ENCODE results near the gene CD276.
"Not testable (repeated sequence)": the region's sequence is repeated elsewhere in the genome, so short reads cannot be mapped to it uniquely, and the experiment has no call there.

CD276 gene

DNA sequence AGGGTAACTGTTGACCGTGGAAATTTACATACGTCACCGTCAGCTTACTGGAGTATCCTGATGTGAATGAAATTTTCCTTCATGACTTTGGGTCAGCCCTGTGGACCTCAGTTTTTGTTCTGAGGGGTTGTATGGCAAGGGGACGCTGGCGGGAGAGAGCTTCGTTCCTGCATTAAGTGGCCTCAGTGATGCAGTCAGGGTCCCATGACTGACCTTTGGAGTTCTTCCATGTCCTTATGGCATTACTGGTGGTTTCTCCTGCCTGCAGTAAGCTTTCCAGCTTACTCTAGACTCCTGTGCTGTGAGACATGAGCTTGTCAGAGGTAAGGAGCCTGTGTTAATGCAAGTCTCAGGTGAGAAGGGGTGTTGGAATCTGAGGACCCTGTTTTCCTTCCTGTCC is 1.8 kb downstream of the CD276 start:
- no peak for DNase-seq

DNA sequence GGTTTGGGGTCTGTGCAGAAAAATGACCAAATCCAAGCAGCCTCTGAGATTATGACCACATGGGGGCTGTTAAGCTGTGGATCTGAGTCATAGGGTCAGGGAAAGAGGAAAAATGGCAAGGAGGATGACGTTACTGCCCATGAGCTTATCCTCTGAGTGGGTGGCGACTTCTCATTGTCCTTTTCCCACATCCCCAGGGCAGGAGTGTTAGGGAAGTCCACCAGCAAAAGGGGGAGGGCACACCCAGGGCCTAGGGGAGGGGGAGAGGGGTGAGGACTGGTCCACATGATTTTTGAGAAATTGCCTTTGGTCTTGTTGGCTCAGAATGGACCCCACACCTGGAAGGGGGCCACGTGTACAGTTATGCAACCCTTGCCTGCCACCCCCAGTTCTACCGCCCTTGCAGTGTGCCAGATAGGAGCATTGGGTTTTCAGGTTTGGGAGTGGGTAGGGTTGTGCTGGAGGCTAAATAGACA is 2.6 kb downstream of the CD276 start:
- peak; percentile 21 for DNase-seq

DNA sequence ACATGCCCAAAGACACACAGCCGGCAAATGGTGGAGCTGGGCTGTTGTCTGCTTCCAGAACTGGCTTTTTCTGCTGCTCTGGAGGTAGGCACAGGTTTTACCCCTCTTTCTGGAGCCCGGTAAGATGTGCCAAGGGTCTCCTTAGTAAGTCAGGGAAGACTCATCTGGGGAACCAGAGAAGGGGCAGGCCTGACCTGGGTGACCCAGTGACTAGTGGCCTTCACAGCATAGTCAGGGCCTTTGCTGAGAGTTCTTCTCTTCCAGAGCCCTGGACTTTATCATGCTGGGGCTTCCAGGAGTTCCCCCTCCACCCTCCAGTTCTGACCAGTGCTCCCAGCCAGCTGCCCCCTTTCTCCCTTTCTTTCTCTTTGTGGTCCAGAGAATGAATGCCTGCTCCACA is 3.2 kb downstream of the CD276 start:
- DNase-seq = no peak

DNA sequence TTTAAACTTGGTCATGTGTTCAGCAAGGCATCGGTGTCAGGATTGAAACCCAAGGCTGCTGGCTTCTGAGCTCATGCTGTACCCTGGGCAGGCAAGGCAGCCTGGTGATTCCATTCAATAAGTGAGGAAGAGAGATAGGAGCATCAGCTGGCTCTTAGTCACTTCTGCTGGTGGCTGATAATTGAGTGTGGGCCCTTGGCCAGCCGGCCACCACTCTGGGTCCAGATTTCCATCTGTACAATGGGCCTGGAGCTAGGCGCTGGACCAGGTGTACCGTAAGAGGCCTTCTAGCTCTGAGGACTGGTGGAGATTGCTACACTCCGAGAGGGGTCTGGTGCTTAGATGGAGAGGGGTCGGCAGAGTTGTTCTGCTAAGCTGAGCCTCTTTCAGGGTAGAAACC is 4.3 kb downstream of the CD276 start:
- peak; percentile 43 for DNase-seq

DNA sequence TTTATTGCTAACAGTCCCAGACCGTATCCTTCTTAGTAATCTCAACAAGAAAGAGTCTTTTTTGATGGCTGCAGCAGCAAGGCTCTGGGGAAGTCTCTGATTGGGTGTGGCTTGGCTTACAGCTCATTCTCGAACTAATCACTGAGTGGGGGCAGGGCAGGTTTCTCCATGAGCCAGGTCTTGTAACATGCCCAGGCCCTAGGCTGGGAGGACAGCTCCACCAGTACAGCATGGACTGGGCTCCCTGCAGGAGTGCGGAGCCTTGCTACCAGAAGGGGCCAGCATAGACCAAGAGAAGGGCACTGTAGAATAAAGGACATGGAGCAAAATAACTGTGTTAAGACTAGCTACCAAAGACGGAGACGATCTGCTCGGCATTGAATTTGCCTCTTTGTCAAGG is 7.2 kb downstream of the CD276 start:
- DNase-seq = peak; percentile 24

DNA sequence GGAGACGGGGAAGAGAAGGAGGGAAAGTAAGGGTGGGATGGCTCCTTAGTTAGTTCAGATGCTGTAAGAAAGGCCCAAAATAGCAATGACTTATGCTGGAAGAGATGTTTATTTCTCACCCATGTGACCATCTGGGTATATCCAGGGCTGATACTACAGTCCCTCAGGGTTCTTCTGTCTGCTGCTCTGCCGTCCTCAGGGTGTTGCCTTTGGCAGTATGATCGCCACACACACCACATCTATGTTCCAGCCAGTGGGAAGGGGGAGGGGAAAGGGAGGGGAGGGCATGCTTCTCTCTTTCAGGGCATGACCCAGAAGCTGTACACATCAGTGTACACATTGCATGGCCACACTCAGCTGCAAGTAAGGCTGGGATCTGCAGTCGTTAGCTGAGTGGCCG is 10.2 kb downstream of the CD276 start:
- DNase-seq = no peak

DNA sequence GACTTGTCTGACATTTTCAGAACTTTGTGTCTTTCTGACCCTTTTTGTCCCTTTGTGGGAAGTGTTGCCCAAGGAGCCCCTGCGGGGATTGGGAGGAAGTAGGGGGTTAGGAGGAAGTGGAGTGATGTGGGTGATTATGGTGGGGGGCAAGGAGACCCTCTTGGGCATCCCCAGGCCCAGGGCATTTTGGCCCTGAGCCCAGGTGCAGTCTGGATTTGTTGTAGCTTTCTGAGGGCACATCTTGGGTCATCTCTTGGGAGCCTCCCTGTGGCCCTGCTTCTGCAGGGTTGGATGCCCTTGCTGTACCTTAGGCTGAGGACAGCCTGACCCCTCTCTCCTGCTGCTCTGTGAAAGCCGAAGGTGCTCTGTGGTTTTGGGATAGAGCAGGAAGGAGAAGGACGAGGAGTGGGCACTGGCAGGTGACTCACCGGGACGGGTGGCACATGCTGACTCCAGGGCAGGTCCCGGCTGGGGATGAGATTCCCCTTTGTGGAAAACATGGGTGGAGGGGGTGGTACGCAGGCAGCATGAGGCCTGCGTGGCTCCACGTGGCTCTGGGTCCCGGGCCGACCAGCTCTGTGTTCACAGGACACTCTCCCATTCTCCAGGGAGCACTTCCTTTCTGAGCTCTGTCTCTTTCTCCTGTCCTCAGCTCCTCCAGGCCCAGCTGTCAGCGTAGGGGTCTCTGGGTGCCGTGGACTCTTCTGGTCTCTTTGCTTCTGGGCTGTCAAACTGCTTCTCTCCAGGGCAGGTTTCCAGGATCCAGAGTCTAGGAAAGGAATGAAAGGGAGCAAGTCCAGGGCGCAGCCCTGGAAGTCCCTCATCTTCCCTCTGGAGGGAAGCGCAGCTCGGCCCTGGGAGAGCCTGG is 11.8 kb downstream of the CD276 start:
- DNase-seq = no peak

DNA sequence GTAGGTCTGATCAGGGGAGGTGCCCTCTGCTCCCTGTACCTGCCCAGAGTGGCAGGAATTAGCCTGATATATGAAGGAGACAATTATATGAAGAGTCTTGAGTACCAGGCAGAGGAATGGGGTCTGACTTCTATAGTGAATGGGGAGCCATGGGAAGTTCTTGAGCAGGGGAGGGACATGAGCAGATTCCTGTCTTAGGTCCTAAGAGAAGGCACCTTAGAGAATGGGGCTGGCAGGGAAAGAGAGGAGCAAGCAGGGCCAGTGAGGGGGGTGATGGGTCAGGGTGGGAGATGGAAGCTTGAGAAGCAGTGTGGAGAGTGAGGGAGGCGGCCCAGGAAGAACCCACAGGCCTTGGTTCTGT is 12.4 kb downstream of the CD276 start:
- no peak for DNase-seq

DNA sequence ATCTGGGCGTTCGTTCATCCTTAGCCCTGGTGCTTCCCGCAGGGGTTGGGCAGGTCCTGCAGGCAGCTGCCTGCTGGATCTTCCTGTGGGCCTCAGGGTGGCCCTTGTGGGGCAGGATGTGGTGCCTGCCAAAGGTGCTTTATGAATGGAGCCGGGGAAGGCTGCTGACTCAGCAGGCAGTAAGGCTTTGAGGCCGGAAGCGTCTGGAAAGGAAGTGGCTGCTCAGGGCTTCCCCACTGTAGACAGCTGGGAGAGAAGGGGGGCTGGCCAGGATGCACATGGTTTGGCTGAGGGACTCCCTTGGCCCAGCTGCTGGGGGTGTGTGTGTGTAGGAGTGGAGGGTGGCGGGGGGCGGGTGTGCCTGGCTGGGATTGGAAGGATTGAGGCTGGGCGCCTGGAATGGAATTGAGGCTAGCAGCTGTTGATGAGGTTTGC is 12.9 kb downstream of the CD276 start:
- DNase-seq = peak; percentile 40

DNA sequence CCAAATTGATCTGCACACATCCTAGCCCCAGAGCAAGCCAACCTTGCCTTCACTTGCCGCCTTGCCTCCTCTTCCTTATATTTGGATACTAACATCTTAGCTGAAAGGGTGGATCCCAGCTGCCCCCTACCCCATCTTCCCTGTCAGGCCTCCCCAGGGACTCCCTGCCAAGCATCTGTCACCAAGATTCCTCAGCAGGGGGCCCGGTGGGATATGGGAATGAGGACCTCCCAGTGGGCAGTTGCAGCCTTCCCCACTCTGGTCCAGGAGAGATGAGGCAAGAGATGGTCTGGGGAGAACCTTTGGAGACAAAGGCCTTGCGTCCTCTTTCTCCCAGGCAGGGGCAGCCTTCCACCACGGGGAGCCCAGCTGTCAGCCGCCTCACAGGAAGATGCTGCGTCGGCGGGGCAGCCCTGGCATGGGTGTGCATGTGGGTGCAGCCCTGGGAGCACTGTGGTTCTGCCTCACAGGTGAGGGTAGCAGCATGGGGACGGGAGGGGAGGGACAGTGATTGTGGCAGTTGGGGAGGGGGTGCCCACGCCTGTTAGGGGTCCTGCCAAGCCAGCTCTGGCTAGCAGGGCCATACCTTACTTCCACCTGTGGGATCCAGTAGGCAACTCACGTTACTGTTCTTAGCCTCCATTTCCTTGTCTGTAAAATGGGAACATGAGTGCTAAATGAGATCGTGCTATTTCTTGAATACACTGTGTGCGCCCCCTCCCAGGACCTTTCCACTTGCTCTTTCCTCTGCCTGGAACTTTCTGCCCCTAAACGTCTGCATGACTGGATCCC is 15.3 kb downstream of the CD276 start:
- no peak for DNase-seq

DNA sequence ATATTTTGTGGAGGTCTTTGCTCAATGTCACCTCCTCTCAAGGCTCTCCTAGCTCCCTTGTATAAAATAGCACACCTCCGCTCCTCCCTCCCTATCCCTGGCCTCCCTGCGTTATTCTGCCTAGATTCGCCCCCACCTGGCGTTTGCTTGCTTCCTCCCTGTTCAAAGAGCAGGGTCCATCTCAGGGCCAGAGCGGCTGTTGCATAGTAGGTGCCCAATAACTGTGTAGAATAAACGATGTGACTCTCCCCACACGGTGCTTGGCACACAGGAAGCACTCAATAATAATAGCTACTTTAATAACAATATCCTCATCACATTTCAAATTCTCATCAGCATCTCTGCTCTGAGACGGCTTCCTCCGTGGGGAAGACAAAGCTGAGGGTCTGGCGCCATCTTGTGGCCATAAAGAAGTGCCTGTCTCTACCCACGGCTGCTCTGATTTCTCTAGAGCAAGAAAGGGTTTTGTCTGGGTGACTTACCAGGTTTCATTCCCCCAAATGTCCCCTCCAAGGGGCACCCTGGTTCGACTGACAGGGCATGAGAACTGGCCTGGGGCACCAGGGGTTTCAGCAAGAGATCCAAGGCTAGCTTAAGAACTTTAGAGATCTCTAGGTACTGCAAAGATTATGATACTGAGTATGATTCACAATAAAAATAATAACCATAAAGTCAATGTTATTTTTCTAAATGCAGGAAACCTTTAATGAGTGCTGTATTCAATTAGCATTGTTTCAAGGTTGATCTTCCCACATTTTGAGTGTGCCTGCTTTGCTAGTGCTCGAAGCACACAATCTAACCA is 16.1 kb downstream of the CD276 start:
- peak; percentile 84 for DNase-seq

DNA sequence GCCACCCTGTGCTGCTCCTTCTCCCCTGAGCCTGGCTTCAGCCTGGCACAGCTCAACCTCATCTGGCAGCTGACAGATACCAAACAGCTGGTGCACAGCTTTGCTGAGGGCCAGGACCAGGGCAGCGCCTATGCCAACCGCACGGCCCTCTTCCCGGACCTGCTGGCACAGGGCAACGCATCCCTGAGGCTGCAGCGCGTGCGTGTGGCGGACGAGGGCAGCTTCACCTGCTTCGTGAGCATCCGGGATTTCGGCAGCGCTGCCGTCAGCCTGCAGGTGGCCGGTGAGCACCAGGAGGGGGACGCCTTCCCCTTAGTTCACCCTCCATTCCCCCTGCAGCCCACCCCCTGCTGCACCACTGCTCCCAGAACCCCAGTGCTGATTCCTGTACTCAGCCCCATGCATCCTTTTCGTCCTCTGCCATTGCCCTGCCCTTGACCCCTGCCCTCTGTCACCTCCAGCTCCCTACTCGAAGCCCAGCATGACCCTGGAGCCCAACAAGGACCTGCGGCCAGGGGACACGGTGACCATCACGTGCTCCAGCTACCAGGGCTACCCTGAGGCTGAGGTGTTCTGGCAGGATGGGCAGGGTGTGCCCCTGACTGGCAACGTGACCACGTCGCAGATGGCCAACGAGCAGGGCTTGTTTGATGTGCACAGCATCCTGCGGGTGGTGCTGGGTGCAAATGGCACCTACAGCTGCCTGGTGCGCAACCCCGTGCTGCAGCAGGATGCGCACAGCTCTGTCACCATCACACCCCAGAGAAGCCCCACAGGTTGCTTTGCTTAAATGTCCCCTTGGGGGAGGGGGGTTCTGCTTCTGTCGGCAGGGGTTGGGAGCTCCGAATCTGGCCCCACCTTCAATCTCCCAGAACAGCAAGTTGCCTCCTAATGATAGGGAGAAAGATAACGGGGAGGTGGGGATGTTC is 18.4 kb downstream of the CD276 start:
- DNase-seq = not testable (repeated sequence)

DNA sequence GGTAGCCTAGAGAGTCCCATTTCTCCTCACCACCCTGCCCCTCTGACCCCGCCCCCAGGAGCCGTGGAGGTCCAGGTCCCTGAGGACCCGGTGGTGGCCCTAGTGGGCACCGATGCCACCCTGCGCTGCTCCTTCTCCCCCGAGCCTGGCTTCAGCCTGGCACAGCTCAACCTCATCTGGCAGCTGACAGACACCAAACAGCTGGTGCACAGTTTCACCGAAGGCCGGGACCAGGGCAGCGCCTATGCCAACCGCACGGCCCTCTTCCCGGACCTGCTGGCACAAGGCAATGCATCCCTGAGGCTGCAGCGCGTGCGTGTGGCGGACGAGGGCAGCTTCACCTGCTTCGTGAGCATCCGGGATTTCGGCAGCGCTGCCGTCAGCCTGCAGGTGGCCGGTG is 19.4 kb downstream of the CD276 start:
- DNase-seq = not testable (repeated sequence)

DNA sequence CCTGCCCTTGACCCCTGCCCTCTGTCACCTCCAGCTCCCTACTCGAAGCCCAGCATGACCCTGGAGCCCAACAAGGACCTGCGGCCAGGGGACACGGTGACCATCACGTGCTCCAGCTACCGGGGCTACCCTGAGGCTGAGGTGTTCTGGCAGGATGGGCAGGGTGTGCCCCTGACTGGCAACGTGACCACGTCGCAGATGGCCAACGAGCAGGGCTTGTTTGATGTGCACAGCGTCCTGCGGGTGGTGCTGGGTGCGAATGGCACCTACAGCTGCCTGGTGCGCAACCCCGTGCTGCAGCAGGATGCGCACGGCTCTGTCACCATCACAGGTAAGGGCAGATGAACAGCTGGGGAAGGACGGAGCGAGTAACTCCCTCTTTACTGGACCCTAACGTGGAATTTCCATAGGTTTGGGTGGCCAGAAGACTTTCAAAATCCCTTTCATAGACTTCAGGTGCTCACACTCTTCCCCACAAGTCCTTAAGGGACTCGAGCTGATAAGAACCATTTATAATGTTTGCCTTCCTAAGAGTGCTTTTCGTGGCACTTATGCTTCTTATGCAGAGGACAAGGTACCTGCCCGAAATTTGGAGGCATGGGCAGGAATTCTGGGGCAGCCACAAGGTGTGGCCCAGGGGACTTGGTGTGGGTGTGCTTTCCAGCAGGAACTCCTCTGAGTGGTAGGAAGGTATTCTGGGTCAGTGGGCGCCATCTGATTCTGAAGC is 20.1 kb downstream of the CD276 start:
- DNase-seq = not testable (repeated sequence)

DNA sequence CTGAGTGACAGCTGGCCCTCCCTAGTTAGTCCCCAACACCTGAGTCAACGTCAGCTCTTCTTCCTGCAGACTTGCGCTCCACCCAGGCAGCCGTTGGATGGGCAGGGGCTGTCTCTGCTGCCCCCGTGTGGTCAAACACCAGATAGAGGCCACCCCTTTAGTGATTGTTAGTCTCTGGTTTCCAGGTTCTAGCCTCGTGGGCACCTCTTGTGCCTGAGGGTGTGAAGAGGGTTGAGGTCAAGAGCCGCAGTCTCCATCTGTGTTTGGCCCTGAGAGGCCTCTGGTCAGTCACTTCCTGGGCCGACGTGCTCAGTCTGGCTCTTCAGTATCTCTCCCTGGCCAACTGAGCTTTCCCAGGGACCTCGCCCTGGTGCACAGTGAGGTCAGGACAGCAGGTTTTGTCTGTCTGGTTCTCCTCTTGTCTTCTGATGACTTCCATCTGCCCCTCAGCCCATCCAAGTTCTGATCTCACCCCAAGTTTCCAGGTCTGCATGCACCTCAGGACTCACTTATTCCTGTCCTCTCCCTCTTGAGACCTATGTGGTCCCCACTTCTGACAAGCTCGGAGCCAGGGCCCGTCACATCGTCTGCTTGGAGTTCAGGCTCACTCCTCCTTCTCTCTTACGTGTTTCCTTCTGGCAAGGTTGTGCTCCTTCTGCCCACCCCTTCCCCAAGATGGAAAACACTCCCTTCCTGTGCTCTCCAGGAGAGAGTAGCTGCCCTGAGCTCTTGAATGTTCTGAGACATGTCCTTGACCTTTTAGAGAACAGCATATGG is 20.9 kb downstream of the CD276 start:
- DNase-seq = peak; percentile 78

DNA sequence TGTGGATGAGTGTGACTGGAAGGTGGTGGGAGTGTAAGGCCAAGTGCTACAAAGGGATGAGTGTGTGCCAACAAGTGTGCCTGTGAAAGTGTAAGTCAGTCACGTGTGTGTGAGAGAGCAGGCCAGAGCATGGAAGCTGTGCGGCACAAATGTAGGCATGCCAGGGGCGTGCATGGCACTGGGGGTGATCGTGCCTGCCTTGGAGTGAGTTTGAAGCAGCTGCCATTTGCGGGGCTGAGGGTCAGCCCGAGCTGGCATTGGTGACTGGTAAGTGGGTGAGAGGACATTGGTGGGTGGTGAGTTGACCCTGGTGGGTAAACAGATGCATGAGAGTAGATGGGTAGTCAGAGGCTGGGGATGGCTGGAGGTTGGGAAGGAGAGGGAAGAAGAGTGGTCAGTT is 24.5 kb downstream of the CD276 start:
- no peak for DNase-seq

DNA sequence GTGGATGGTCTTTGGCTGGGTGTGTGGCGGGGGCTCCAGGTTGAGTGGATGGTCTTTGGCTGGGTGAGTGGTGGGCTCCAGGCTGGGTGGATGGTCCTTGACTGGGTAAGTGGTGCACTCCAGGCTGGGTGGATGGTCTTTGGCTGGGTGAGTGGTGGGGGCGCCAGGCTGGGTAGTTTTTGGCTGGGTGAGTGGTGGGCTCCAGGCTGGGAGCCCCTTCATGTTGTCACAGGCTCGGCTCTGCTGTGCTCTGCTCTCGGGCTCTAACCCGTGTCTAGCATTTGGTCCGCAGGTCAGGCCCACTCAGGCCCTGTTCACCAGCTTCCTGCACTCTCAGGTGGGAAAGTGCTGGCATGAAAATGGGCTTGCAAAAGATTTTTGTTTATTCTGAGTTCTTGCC is 25.1 kb downstream of the CD276 start:
- no peak for DNase-seq

DNA sequence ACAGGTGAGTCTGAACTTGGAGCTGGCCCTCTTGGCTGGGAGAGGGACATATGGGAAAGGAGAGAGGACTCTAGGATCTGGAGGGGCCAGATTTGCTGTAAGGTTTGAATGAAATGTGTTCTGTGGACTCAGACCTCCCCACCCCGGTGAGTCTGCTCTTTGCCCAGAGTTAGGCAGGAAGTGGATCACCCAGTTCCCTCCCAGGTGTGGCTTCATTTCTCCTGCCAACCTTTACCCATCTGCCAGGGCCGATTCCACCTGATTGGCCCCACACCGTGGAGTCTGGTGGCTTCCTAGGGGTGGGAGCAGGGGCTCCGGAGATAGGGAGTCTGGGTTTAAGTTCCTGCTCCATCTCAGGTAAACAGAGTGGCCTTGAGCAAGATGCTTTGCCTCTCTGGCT is 25.5 kb downstream of the CD276 start:
- DNase-seq = no peak

DNA sequence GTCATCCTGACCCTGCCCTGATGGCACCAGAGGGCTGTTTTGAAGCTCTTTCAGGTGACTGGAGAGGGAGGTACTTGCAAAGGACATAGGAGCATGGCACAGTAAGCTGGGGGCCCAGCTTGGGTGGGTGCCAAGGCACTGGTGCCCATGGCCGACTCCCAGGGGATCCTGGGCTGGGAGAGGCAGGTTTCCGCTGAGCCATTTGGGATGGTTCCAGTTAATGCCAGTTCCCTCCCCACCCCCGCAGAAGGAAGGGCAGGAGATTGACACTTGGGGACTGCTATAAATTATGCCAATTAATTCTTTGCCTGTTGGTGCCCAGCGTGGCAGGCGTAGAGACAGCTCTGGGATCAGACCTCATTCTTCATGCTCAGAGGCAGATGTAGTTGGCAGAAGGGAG is 26.1 kb downstream of the CD276 start:
- DNase-seq = no peak

DNA sequence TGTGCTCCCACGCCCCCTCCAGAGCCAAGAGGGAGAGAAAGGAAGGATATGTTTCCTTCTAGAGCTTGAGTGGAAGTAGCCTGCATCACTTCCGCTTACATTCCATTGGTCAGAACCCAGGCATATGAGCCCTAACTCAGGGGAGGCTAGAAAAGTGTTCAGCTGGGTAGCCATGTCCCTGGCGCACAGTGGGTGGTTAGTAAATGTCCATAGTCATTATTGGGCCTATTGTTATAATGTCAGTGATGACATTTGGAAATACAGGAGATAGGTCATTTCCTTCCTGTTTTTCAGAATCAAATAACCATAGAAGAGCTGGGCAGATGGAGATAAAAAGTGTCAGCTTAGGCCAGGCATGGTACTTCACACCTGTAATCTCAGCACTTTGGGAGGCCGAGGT is 27.3 kb downstream of the CD276 start:
- peak; percentile 16 for DNase-seq

DNA sequence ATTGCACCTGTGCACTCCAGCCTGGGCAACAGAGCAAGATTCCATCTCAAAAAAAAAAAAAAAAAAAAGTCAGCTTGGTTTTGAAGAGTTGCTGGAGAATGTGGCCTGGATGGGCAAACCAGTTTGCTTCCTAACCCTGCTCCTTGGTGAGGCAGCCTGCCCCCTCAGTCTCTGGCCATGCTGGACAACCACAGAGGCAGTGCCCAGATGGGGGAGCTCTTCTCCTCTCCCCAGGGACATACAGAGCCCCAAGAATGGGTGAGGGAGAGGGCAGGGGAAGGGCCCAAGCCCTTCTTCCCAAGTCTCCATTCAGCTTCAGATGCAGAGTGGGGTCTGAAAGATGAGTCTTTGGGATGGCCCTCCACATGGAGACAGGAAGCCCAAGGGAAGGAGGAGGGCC is 27.9 kb downstream of the CD276 start:
- no peak for DNase-seq

Measured in OCI-M1 (cell line).